Naive thymus-derived CD4-positive, alpha-beta T cell (primary cell): Measurements from ENCODE around the gene HAPLN3. TPM values are rescaled to one million over a fixed set of nuclear protein-coding genes. Genes with fewer than 3 reads are reported as not detected.

Source experiments
- ATAC-seq: fragments of 150-1000 bp; cut with Tn5 transposase; 2 replicates; pipeline ENCODE4 v1.10.0; 2021; ENCODE audit warnings: mild to moderate bottlenecking, moderate library complexity
- CTCF ChIA-PET: fragments of 350-600 bp; sonication (Branson Sonifier 250); formaldehyde crosslinking; loops from one replicate; lab custom pipeline; 2021; ENCODE audit warnings: antibody characterized with exemption; lab: Charles Lee
- POLR2A ChIA-PET: fragments of 350-600 bp; sonication (Branson Sonifier 250); formaldehyde crosslinking; loops from one replicate; lab custom pipeline; 2021; ENCODE audit warnings: antibody characterized with exemption, inconsistent platforms; lab: Charles Lee
- DNase-seq, 9 donors: peaks; one replicate each; pipeline versions ENCODE4 v3.0.0 to v3.0.0-alpha.2; 2020 to 2022; ENCODE audit warnings: mixed read lengths in 1 of 9
- H3K27ac ChIP-seq: one replicate; pipeline ENCODE4 v1.7.0; 2013; ENCODE audit warnings: mild to moderate bottlenecking, low read depth, low read length, moderate library complexity
- H3K27me3 ChIP-seq, 2 donors: one replicate each; pipeline ENCODE4 v1.7.0; 2013; ENCODE audit warnings: low read length in 2 of 2, mild to moderate bottlenecking in 2 of 2, moderate library complexity in 2 of 2; ENCODE audit not compliant: control insufficient read depth in 2 of 2, insufficient read depth in 2 of 2
- H3K36me3 ChIP-seq, 3 experiments: 1 replicate in 2 of 3; 2 replicates in 1 of 3; pipeline ENCODE4 v1.7.0; 2013; ENCODE audit warnings: low read length in 3 of 3, mild to moderate bottlenecking in 3 of 3, moderate library complexity in 1 of 3; ENCODE audit not compliant: insufficient read depth in 3 of 3, control insufficient read depth in 2 of 3
- H3K4me1 ChIP-seq, 2 donors: one replicate each; pipeline ENCODE4 v1.7.0; 2013; ENCODE audit warnings: low read length in 2 of 2, mild to moderate bottlenecking in 2 of 2, moderate library complexity in 1 of 2; ENCODE audit not compliant: control insufficient read depth in 2 of 2, insufficient read depth in 2 of 2
- H3K4me3 ChIP-seq: 2 replicates; pipeline ENCODE4 v1.7.0; 2013; ENCODE audit warnings: mild to moderate bottlenecking, low read length
- H3K9me3 ChIP-seq, 3 experiments: 1 replicate in 2 of 3; 2 replicates in 1 of 3; pipeline ENCODE4 v1.7.0; 2013; ENCODE audit warnings: low read length in 3 of 3; ENCODE audit not compliant: control insufficient read depth in 2 of 3
- H3K27ac Mint-ChIP-seq, 9 donors: one replicate each; pipeline ENCODE4 v1.8.0; 2020 to 2022; ENCODE audit warnings: mixed read lengths in 9 of 9, mild to moderate bottlenecking in 8 of 9, moderate library complexity in 5 of 9, inconsistent platforms in 2 of 9
- H3K27me3 Mint-ChIP-seq, 5 donors: one replicate each; pipeline ENCODE4 v1.8.0; 2021 to 2022; ENCODE audit warnings: mixed read lengths in 5 of 5, mild to moderate bottlenecking in 1 of 5
- H3K36me3 Mint-ChIP-seq, 5 donors: one replicate each; pipeline ENCODE4 v1.8.0; 2020 to 2022; ENCODE audit warnings: mixed read lengths in 5 of 5, mild to moderate bottlenecking in 3 of 5, inconsistent platforms in 1 of 5
- H3K4me1 Mint-ChIP-seq, 7 donors: one replicate each; pipeline ENCODE4 v1.8.0; 2020 to 2022; ENCODE audit warnings: mixed read lengths in 7 of 7, mild to moderate bottlenecking in 3 of 7, inconsistent platforms in 1 of 7
- H3K4me3 Mint-ChIP-seq, 10 donors: one replicate each; pipeline ENCODE4 v1.8.0; 2020 to 2022; ENCODE audit warnings: mild to moderate bottlenecking in 10 of 10, mixed read lengths in 10 of 10, moderate library complexity in 6 of 10, inconsistent platforms in 2 of 10
- H3K9me3 Mint-ChIP-seq, 11 donors: one replicate each; pipeline ENCODE4 v1.8.0; 2020 to 2022; ENCODE audit warnings: mixed read lengths in 11 of 11, mild to moderate bottlenecking in 4 of 11, inconsistent platforms in 1 of 11, moderate library complexity in 1 of 11
- intact Hi-C, 2 donors: fragments of 100-400 bp; cut with micrococcal nuclease; formaldehyde crosslinking; loops; one replicate each; pipeline ENCODE4 v1.15.1; 2023
- polyA plus RNA-seq, 2 donors: library from polyadenylated mRNA; unstranded; fragments of 300-500 nt; fragmentation: Illumina TruSeq; gene quantifications; one replicate each; pipeline ENCODE4 v1.2.3, GENCODE V29; 2021
- total RNA-seq, 6 experiments: library from RNA in 5 of 6; stranded (reverse) in 5 of 6; gene quantifications; 1 replicate in 5 of 6; 2 replicates in 1 of 6; pipeline ENCODE4 v1.2.3 and lab custom pipeline; 2021 to 2026

The HAPLN3 gene
- total and polyA plus RNA-seq, 7 experiments from 2014 or later, result 37.1 to 158 (median 78.0) TPM

GRCh38 chr15:88904257-88904623, 8.9 kb upstream of the HAPLN3 start:
- Mint-ChIP-seq H3K36me3 (peaks cover 0 to 24% (median 3%) of the 10 kb centered on the region in 5 donors), H3K4me3 (peak overlapping the region; percentile 14 to 78 (median 54)), H3K27ac (peak overlapping the region; percentile 76 to 98 (median 94)), H3K4me1 (peaks cover 23 to 60% (median 48%) of the 10 kb centered on the region in 7 donors), H3K9me3 (no peaks in the 10 kb centered on the region), H3K27me3 (no peaks in the 10 kb centered on the region)
- Histone ChIP-seq H3K9me3 (no peaks in the 10 kb centered on the region), H3K36me3 (peaks cover 0 to 3% (median 0%) of the 10 kb centered on the region in 3 experiments), H3K4me1 (peaks cover 19 to 37% of the 10 kb centered on the region in 2 donors), H3K27ac (peak overlapping the region; percentile 70), H3K27me3 (no peaks in the 10 kb centered on the region), H3K4me3 (no peak overlapping the region)
- DNase-seq (no peak), ATAC-seq (no peak)
- CTCF ChIA-PET, result interaction anchor here (0.6 to 5.7 kb wide), 34 partner anchors 10 to 431 kb away, joined by 3 to 99 read pairs (median 4); partner anchors contain the start of genes HAPLN3, ISG20, MFGE8 and POLG
- POLR2A ChIA-PET, result interaction anchor here (0.6 to 3.7 kb wide), 13 partner anchors 9 to 425 kb away, joined by 3 to 41 read pairs (median 4); partner anchors contain the start of genes FANCI, HAPLN3 and MFGE8
- intact Hi-C loops, result loop anchor here (1.0 to 2.0 kb wide), 12 partner anchors 9 to 437 kb away; partner anchors contain the start of genes ABHD2 (in 2 of the 2), MFGE8 (in 2 of the 2), DET1 (in 1 of the 2) and HAPLN3 (in 1 of the 2)

GRCh38 chr15:88902846-88903245, 7.5 kb upstream of the HAPLN3 start:
- no peaks in the 10 kb centered on the region for H3K9me3 Mint-ChIP-seq
- intact Hi-C loops, result no loop called here
- H3K4me3 ChIP-seq, result no peak overlapping the region
- H3K27me3 ChIP-seq, result no peaks in the 10 kb centered on the region
- DNase-seq (no peak), ATAC-seq (no peak)
- CTCF ChIA-PET, result interaction anchor here (0.8 to 5.7 kb wide), 8 partner anchors 9 to 228 kb away, joined by 3 to 99 read pairs (median 6); partner anchors contain the start of gene HAPLN3
- peaks cover 22 to 57% (median 45%) of the 10 kb centered on the region in 7 donors for H3K4me1 Mint-ChIP-seq
- peaks cover 0 to 19% (median 3%) of the 10 kb centered on the region in 5 donors for H3K36me3 Mint-ChIP-seq
- no peaks in the 10 kb centered on the region for H3K9me3 ChIP-seq
- peaks cover 0 to 3% (median 0%) of the 10 kb centered on the region in 3 experiments for H3K36me3 ChIP-seq
- peak overlapping the region in 4 of 10 donors; percentile 26 to 68 (median 46) for H3K4me3 Mint-ChIP-seq
- peak overlapping the region; percentile 70 for H3K27ac ChIP-seq
- no peaks in the 10 kb centered on the region for H3K27me3 Mint-ChIP-seq
- POLR2A ChIA-PET, result interaction anchor here (0.9 to 3.7 kb wide), 3 partner anchors 9 to 112 kb away, joined by 3 to 41 read pairs (median 4); partner anchors contain the start of gene HAPLN3
- peak overlapping the region in 8 of 9 donors; percentile 76 to 98 (median 94) for H3K27ac Mint-ChIP-seq
- peaks cover 20 to 38% of the 10 kb centered on the region in 2 donors for H3K4me1 ChIP-seq

DNA sequence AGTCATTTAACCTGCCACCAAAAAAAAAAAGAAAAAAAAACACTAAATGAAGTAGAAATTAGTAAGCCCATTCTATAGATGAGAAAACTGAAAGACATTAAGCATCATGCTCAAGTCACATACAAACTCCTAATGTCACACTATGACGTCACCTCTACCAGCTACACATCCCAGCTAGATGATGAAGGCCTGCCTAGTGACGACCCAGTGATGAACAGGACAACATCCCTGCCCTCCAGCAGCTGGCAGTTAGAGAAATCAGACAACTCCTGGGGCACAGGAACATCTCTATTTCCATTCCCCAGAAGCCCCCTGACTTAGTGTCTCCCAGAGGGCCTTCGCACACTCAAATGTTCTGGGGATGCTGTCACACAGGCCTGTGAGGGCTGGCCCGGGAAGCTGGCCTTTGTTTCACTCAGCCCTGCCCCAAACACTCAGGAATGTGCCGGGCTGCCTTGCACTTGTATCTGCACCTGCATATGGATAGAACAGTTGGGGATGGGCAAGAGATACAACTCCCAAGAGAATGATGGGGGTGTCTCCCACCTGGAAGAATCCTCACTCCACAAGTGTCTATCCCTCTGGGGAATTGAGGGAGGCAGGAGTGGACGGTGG, 7.0 kb upstream of the HAPLN3 start:
- no peaks in the 10 kb centered on the region for H3K9me3 ChIP-seq
- H3K27ac ChIP-seq, result peak overlapping the region; percentile 70
- Mint-ChIP-seq H3K36me3 (peaks cover 0 to 19% (median 3%) of the 10 kb centered on the region in 5 donors), H3K27ac (peak overlapping the region; percentile 23 to 98 (median 94)), H3K4me1 (peaks cover 26 to 61% (median 49%) of the 10 kb centered on the region in 7 donors), H3K4me3 (peak overlapping the region in 1 of 10 donors; percentile 9), H3K9me3 (no peaks in the 10 kb centered on the region), H3K27me3 (no peaks in the 10 kb centered on the region)
- no peak overlapping the region for H3K4me3 ChIP-seq
- ChIA-PET CTCF (interaction anchor here (0.5 to 5.7 kb wide), 6 partner anchors 9 to 244 kb away, joined by 3 to 99 read pairs (median 6); partner anchors contain the start of gene HAPLN3), POLR2A (interaction anchor here (0.7 to 3.7 kb wide), 4 partner anchors 9 to 279 kb away, joined by 3 to 41 read pairs (median 4); partner anchors contain the start of genes ABHD2 and HAPLN3)
- intact Hi-C loops, result no loop called here
- peaks cover 24 to 43% of the 10 kb centered on the region in 2 donors for H3K4me1 ChIP-seq
- DNase-seq, result no peak
- ATAC-seq, result no peak
- H3K27me3 ChIP-seq, result no peaks in the 10 kb centered on the region
- H3K36me3 ChIP-seq, result peaks cover 0 to 3% (median 0%) of the 10 kb centered on the region in 3 experiments

- intact Hi-C loops, result no loop called here
- Mint-ChIP-seq H3K27ac (peak overlapping the region in 8 of 9 donors; percentile 76 to 98 (median 94)), H3K4me1 (peaks cover 32 to 68% (median 56%) of the 10 kb centered on the region in 7 donors), H3K27me3 (no peaks in the 10 kb centered on the region), H3K4me3 (peak overlapping the region in 1 of 10 donors; percentile 9), H3K9me3 (no peaks in the 10 kb centered on the region), H3K36me3 (peaks cover 0 to 19% (median 3%) of the 10 kb centered on the region in 5 donors)
- no peaks in the 10 kb centered on the region for H3K27me3 ChIP-seq
- H3K36me3 ChIP-seq, result peaks cover 0 to 3% (median 0%) of the 10 kb centered on the region in 3 experiments
- no peaks in the 10 kb centered on the region for H3K9me3 ChIP-seq
- no peak overlapping the region for H3K4me3 ChIP-seq
- H3K4me1 ChIP-seq, result peaks cover 30 to 50% of the 10 kb centered on the region in 2 donors
- ChIA-PET CTCF (interaction anchor here (0.5 to 5.7 kb wide), 3 partner anchors 8 to 243 kb away, joined by 3 to 99 read pairs (median 35); partner anchors contain the start of gene HAPLN3), POLR2A (interaction anchor here (0.7 to 1.7 kb wide), 4 partner anchors 11 to 278 kb away, joined by 3 to 5 read pairs (median 3); partner anchors contain the start of gene ABHD2)
- DNase-seq (no peak), ATAC-seq (no peak)
- no peak overlapping the region for H3K27ac ChIP-seq
Measured at GRCh38 chr15:88901508-88902220, 6.3 kb upstream of the HAPLN3 start.

GRCh38 chr15:88900982-88901418, 5.7 kb upstream of the HAPLN3 start:
- Histone ChIP-seq H3K9me3 (no peaks in the 10 kb centered on the region), H3K4me1 (peaks cover 33 to 56% of the 10 kb centered on the region in 2 donors), H3K36me3 (no peaks in the 10 kb centered on the region), H3K27ac (no peak overlapping the region), H3K27me3 (no peaks in the 10 kb centered on the region), H3K4me3 (no peak overlapping the region)
- Mint-ChIP-seq H3K9me3 (no peaks in the 10 kb centered on the region), H3K27ac (peak overlapping the region in 6 of 9 donors; percentile 56 to 94 (median 88)), H3K4me1 (peaks cover 33 to 72% (median 60%) of the 10 kb centered on the region in 7 donors), H3K4me3 (peak overlapping the region in 1 of 10 donors; percentile 34), H3K27me3 (no peaks in the 10 kb centered on the region), H3K36me3 (peaks cover 0 to 13% (median 3%) of the 10 kb centered on the region in 5 donors)
- ATAC-seq (no peak), DNase-seq (no peak)
- ChIA-PET POLR2A (interaction anchor here (0.8 to 1.3 kb wide), 3 partner anchors 11 to 187 kb away, joined by 3 to 5 read pairs (median 3); partner anchors contain the start of gene ABHD2), CTCF (interaction anchor here (4.9 to 5.7 kb wide), 2 partner anchors 7 to 229 kb away, joined by 35 to 99 read pairs; partner anchors contain the start of gene HAPLN3)
- intact Hi-C loops, result no loop called here
